Ishikawa (cell line): ENCODE data around the gene ALX4.

Source experiments
- CEBPB ChIP-seq: IDR thresholded peaks from 2 replicates; pipeline ENCODE4 v1.6.1; 2012
- CREB1 ChIP-seq: IDR thresholded peaks from 2 replicates; pipeline ENCODE4 v1.6.1; 2012; ENCODE audit warnings: low read depth
- EGR1 ChIP-seq: IDR thresholded peaks from 2 replicates; pipeline ENCODE4 v1.6.1; 2012
- RAD21 ChIP-seq: IDR thresholded peaks from 2 replicates; pipeline ENCODE4 v1.6.1; 2012; ENCODE audit warnings: low read depth
- TCF12 ChIP-seq: IDR thresholded peaks from 2 replicates; pipeline ENCODE4 v1.6.1; 2012; ENCODE audit warnings: low read depth
- TEAD4 ChIP-seq: IDR thresholded peaks from 2 replicates; pipeline ENCODE4 v1.6.1; 2012

DNA sequence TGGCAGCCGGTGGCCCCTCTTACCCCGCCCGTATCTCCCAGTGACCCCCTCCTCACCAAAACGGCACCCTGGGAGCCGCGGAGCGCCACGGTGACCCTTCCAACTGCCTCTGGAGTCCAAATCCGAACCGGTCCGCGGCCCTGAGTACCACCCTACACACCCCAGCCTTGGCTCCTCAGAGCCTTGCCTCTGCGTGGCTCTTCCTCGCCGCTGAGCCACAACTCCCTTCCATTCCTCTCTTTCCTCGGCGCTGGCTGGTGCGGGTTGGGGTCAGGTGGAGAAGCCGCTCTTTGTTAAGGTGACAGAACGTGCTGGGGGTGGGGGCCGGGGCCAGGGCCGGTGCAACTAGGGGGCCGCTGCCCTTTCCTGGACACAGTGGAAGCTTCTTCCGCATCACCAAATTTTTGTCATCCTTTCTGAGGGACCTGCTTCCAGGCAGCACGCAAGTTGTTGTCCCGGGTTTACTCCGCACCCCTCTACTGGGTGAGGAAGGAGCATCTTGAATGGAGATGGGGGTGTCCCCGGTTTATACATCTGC is 6.5 kb downstream of the ALX4 start:
- TF ChIP-seq RAD21 (no peak), CEBPB (no peak), EGR1 (no peak), CREB1 (no peak), TCF12 (no peak), TEAD4 (no peak)
